Measurements from ENCODE around the gene ALCAM.
"Not testable (repeated sequence)": the region's sequence is repeated elsewhere in the genome, so short reads cannot be mapped to it uniquely, and the experiment has no call there.

Gene ALCAM

GRCh38 chr3:105392598-105392997 lies 25.9 kb downstream of the ALCAM start:
- not testable (repeated sequence) for DNase-seq

GRCh38 chr3:105394177-105394576 lies 27.5 kb downstream of the ALCAM start:
- DNase-seq, result no peak

- no peak for DNase-seq
These were observed 31.3 kb downstream of the ALCAM start for GRCh38 chr3:105397974-105398373.

GRCh38 chr3:105398437-105398836 lies 31.7 kb downstream of the ALCAM start:
- DNase-seq, result no peak

- DNase-seq, result no peak
These were observed 32.4 kb downstream of the ALCAM start for GRCh38 chr3:105399062-105399461.

DNA sequence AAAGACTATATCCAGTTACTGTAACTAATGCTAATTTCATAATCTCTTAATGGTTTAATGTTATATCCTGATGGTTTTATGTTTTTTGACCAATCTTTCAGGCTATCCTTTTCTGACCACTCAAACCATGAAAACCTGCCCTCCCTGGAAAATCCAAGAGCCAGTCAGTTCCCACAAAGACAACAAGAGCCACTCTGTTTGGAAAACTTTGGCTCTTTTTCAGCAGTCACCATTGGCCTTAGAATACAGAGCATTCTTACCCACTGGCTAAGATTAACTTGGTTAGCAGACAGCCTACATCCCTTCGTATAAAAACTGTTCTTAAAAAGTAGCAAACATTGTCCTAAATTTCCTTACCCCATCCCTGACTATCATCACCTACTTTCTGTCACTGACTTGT lies 32.9 kb downstream of the ALCAM start:
- no peak for DNase-seq

- DNase-seq, result no peak
These were observed 34.5 kb downstream of the ALCAM start for GRCh38 chr3:105401254-105401653.

DNA sequence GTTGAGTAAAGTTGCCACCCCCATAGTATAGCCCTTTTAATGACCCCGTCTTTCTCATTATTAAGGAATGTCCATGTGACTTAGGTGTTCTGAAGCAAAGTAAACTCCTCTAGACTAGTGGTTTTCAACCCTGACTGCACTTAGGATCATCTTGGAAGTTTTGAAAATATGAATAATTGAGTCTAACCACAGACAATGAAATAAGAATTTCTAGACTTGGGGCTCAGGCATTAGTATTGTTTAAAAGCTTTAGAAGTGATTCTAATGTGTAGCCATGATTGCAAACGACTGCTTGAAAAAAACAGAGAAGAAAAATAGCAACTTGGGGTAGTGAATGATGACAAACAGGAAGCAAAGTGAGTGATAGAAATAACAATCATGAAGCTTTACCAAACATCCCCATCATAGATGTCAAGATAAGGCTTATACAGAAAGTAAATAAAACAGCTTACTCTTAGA lies 35.0 kb downstream of the ALCAM start:
- DNase-seq, result no peak

- no peak for DNase-seq
These were observed 35.6 kb downstream of the ALCAM start for GRCh38 chr3:105402287-105402801.

DNA sequence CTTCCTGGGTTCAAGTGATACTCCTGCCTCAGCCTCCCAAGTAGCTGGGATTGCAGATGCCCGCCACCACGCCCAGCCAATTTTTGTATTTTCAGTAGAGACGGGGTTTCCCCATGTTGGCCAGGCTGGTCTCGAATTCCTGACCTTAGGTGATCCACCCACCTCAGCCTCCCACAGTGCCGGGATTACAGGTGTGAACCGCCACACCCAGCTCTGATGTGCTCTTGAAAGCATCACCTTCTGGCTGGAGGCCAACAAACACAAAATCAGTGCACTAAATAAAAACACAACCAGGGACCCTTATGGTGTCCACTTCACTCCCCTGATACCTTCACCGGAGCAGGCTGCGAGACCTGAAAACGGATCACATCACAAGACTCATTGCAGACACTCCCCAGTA lies 36.3 kb downstream of the ALCAM start:
- not testable (repeated sequence) for DNase-seq

DNA sequence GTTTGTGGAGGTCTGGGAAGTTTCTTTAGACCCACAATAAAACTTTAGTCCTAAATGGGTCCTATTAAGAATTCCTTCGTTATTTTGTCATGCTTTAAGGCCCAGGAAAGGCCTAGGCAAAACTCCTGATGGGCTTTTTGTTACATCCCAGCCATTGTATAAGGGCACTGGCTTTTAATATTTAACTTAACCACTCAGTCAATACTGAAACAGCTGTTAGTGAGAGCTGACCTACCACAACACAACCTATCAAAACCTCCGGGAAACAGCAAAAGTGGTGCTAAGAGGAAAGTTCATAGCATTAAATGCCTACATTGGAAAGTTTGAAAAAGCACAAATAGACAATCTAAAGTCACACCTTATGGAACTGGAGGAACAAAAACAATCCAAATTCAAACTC lies 39.6 kb downstream of the ALCAM start:
- DNase-seq, result no peak

- DNase-seq, result no peak
These were observed 42.7 kb downstream of the ALCAM start for GRCh38 chr3:105409364-105409763.

DNA sequence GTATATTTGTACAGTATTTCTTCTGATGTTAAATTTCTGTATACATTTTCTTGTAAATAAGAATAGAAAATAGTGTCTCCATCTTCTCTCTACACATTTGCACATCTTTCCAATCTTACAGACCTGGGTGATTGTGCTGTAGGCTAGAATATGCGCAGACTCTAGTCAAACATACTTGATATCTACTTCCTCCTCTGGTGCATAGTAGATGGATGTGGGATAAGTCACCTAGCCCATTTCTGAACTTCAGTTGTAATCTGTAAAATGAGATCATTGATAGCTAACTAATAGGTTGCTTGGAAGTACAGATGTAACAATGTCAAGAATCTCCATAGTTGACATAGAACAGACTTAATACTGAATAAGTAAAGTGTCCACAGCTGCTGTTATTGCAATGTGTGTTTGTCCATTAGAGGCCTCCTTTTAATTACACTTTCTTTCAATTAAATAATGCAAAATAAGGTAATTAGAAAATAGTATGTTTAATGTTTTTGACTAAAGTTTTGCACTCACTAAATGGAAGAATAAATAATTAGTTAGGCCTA lies 46.7 kb downstream of the ALCAM start:
- DNase-seq, result no peak

DNA sequence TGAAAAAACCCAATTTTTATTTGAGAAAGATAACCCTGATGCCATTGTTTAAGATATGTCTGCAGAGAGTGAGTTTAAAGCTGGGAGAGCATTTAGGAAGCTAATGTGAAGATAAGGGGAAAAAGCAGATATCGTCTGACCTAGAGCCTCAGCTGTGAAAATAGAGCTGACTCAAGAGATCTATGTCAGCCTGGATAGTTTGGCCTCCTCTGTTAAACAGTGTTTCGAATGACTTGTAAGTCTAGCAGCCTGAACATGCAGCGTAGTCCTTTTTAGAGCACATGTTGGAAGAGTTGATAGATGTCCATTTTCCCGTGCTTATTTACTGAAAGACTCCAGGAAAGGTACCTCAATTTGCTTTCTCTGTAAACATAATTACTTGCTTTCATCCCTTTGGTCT lies 48.1 kb downstream of the ALCAM start:
- no peak for DNase-seq

- no peak for DNase-seq
These were observed 49.2 kb downstream of the ALCAM start for GRCh38 chr3:105415951-105416350.

GRCh38 chr3:105417525-105418289 lies 51.0 kb downstream of the ALCAM start:
- DNase-seq, result no peak

DNA sequence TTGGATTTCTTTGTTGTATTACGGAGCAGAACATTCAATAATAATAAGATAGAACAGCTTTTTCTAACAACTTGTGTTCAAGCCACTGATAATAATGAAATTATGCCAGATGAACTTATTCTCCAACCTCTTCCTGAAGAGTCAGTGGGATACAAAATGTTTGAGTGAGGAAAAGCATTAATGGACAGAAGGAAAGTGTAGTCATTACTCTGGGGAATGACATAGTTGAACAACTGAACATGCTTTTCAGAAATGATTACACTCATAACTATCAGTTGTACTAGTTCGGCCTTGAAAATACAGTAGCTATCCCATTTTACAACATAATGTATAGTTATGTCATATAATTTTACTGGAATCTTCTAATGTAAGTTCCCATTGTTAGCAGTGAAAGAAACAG lies 55.9 kb downstream of the ALCAM start:
- no peak for DNase-seq

DNA sequence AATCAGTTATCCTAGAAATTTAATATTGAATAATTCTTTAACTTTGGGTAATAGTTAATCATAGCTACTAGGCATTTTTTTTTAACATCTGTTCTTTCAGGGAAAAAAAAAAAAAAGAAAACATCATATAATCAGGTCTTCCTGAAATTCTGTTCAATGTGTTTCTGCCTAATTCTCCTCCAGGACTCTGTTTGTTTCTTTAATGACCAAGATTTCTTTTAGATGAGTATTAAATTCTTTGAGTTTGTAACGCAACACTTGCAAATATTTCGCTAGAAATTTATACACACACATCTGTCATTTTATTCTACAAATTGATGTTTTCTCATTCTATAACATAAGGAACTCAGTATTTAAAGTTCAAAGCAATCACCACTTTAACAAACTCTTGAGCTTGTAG lies 56.7 kb downstream of the ALCAM start:
- DNase-seq, result no peak

- no peak for DNase-seq
These were observed 57.9 kb downstream of the ALCAM start for GRCh38 chr3:105424412-105425152.

GRCh38 chr3:105425153-105425502 lies 58.4 kb downstream of the ALCAM start:
- DNase-seq, result no peak

- DNase-seq, result no peak
These were observed 60.6 kb downstream of the ALCAM start for GRCh38 chr3:105427332-105427731.

DNA sequence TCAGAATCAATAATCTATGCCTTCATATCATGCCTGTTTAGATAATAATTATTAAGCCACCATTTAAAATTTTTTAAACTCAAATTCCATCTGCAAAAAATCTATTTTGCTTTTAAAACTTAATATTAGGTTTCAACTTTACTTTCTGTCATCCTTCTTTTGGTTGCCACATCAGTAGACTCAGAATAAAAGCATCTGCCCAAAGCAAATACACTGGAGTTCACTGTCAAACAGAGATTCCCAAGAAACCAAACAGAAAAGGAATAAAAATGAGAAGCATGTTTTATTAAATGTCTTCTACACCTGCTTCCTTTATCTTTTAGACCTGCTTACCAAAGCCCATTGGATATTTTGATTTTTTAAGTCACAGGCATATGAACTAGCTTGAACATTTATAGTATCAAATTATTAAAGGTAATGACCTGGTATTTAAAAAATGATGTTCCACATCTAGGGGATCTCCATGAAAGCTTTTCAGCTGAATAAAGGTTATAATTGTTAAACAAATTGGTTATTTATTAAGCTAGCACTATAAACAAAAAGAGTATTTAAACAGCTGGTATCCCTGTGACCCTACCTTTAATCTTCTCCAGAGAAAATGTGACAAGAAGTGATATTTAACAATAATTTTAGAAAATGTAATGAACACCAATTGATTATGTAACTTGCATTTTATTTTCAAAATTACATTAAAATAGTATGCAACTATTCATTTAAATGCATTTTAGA lies 62.5 kb downstream of the ALCAM start:
- DNase-seq, result no peak

DNA sequence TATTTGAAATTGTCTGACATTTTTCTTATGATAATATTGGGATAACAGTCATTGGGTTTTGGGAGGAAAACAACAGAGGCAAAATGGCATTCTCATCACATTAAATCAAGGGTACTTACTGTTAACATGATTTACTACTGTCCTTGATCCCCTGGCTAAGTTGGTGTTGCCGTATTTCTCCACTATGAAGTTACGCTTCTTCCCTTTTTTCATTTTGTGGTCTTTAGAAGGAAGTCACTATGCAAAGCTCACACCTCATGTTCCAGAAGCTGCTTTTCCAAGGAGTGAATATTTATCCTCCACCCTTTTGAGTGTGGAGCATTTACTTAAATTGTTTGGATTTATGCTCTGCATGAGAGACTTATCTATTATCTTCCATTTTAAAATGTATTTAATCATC lies 63.7 kb downstream of the ALCAM start:
- no peak for DNase-seq

Measured in stimulated activated CD4-positive, alpha-beta T cell treated with anti-CD3 and anti-CD28 coated beads, Interleukin-2, amount 100 ng/mL, for 24 hours (primary cell).